GM12865 (cell line): ENCODE results near the gene RASL11B.

Source experiments
- DNase-seq: peaks from one replicate; pipeline ENCODE4 v3.0.0; 2010; ENCODE audit warnings: low read depth
- H3K4me3 ChIP-seq: 2 replicates; pipeline ENCODE4 v1.5.1; 2011; ENCODE audit warnings: mild to moderate bottlenecking, low read depth, low read length, control low read depth
- CTCF ChIP-seq: IDR thresholded peaks from 2 replicates; pipeline ENCODE4 v1.5.1; 2011; ENCODE audit warnings: low read length, control low read depth, low read depth, inconsistent platforms; ENCODE audit not compliant: insufficient read depth; ENCODE audit errors: missing control alignments

The RASL11B gene

DNA sequence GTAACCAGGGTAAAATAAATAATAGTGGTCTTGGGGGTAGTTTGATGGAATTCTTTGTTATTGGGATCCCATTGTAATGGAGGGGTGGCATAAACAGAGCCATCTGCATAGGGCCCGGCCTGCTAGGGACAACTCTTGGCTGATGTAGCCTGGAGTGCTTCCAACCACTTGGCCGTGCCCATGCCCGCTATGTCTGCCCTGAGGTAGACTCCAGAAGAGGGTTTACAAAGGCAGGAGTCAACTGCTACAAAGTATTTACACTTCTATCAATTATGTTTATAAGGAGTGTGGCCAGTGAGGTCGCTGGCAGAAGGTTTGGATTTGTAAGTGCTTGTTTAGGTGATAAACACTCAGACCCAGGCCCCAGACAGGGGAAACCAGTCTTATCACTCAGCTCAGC lies 8.1 kb downstream of the RASL11B start:
- DNase-seq, result no peak

GRCh38 chr4:52873191-52873590 lies 11.1 kb downstream of the RASL11B start:
- DNase-seq, result no peak
- no peak overlapping the region for H3K4me3 ChIP-seq
- no peak for TF ChIP-seq CTCF

More for the DNA sequence above, 8.1 kb downstream of the RASL11B start:
- H3K4me3 ChIP-seq, result no peak overlapping the region
- no peak for TF ChIP-seq CTCF

DNA sequence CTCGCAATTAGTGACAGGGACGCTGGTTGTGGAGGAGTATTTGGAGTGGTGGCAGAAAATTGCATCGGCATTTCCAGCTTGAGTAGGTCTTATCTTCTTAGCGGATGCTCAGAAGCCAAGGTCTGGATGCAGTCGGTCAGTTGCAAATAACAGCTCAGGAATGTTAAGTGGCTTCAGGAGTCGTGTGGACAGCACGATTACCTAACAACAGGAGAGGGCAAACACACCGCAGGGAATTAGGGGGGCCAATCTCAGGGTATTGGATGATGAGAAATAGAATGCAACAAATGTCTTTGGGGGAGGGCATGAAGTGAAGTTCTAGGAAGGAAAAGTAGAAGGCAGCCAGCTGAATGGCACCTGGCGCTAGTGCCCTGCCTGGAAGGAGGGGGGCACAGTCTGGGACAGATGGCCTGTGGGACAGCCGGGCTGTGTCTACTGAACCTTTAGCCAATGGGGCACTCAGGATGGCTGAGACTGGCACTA lies 11.8 kb downstream of the RASL11B start:
- TF ChIP-seq CTCF, result no peak
- DNase-seq, result no peak
- H3K4me3 ChIP-seq, result no peak overlapping the region

- H3K4me3 ChIP-seq, result no peak overlapping the region
- no peak for TF ChIP-seq CTCF
Observed at GRCh38 chr4:52874948-52875347, 12.8 kb downstream of the RASL11B start.

GRCh38 chr4:52876069-52876468 lies 14.0 kb downstream of the RASL11B start:
- no peak for TF ChIP-seq CTCF
- no peak overlapping the region for H3K4me3 ChIP-seq
- no peak for DNase-seq

More at GRCh38 chr4:52874948-52875347, 12.8 kb downstream of the RASL11B start:
- DNase-seq, result no peak

DNA sequence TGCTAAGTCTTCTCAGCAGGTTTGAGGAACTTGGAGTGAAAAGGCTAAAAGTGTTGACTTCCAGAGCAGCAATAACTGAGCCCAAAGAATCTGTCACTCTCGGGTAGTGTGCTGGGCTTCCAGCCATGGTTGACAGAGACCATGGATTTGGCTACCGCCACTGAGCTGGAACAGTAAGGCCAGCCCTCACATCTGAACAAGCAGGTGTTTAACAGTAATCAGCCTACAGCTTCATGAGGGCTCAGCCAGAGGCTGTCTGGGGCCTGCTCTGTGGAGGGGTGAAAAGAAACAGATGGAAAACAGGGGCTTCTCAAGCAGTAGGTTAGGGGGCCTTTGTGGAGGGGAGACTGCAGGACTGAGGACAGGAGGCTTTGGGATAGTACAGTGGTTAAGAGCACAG lies 14.9 kb downstream of the RASL11B start:
- TF ChIP-seq CTCF, result no peak
- no peak for DNase-seq
- no peak overlapping the region for H3K4me3 ChIP-seq

GRCh38 chr4:52877694-52878093 lies 15.6 kb downstream of the RASL11B start:
- no peak overlapping the region for H3K4me3 ChIP-seq
- DNase-seq, result no peak
- TF ChIP-seq CTCF, result no peak
